Vagina (tissue), 2 donors: ENCODE measurements around the gene ARHGEF40. TPM values are rescaled to one million over a fixed set of nuclear protein-coding genes. Genes with fewer than 3 reads are reported as not detected.
A peak's percentile ranks its signal among the peaks of the same experiment; 100 is the strongest.

Source experiments
- DNase-seq, 2 donors: peaks; one replicate each; pipeline ENCODE4 v3.0.0-alpha.2; 2017; ENCODE audit errors: extremely low spot score in 2 of 2
- H3K27ac ChIP-seq: fragments of 200-600 bp; sonication (generic); one replicate; pipeline ENCODE4 v1.5.1; 2019
- H3K27me3 ChIP-seq: fragments of 200-600 bp; sonication (generic); one replicate; pipeline ENCODE4 v1.5.1; 2019
- H3K36me3 ChIP-seq, 2 donors: fragments of 200-600 bp; sonication (generic); one replicate each; pipeline ENCODE4 v1.5.1; 2017 to 2019
- H3K4me1 ChIP-seq: fragments of 200-600 bp; sonication (generic); one replicate; pipeline ENCODE4 v1.5.1; 2019
- H3K4me3 ChIP-seq, 2 donors: fragments of 200-600 bp; sonication (generic); 1 replicate in 1 of 2; 2 replicates in 1 of 2; pipeline ENCODE4 v1.5.1; 2016 to 2019
- H3K9me3 ChIP-seq: fragments of 200-600 bp; sonication (generic); one replicate; pipeline ENCODE4 v1.5.1; 2019
- POLR2A ChIP-seq, 2 donors: fragments of 450-650 bp; IDR thresholded peaks; one replicate each; pipeline ENCODE4 v1.6.1; 2017; ENCODE audit warnings: antibody characterized with exemption in 2 of 2, mild to moderate bottlenecking in 2 of 2, moderate library complexity in 2 of 2
- POLR2AphosphoS5 ChIP-seq, 2 donors: sonication (generic); formaldehyde crosslinking; IDR thresholded peaks; one replicate each; pipeline ENCODE4 v1.9.0; 2017; ENCODE audit warnings: antibody characterized with exemption in 2 of 2, mild to moderate bottlenecking in 2 of 2, low read depth in 1 of 2; ENCODE audit not compliant: insufficient read depth in 1 of 2
- intact Hi-C: fragments of 100-400 bp; cut with DNase I; formaldehyde crosslinking; loops from one replicate; pipeline ENCODE4 v1.15.1; 2023
- total RNA-seq: library from RNA; depleted of rRNA; stranded (reverse); fragments of >200 nt; gene quantifications from one replicate; pipeline ENCODE4 v1.2.3, GENCODE V29; 2016
- TF ChIP-seq, protein P1 (sequence below), 3 experiments: fragments of 450-650 bp in 2 of 3; fragments of 200-600 bp in 1 of 3; sonication (generic) in 1 of 3; IDR thresholded peaks; one replicate each; pipeline ENCODE4 v1.5.1; 2017 to 2019; ENCODE audit warnings: antibody characterized with exemption in 3 of 3, mild to moderate bottlenecking in 2 of 3, moderate library complexity in 2 of 3

ARHGEF40 gene
- total RNA-seq, 1 donor from 2014 or later, result 36.3 TPM

- no peak for TF ChIP-seq POLR2AphosphoS5 (IDR thresholded peaks at IDR 0.05; ENCODE audit: insufficient read depth in 1 of 2, low read depth in 1 of 2)
- no peak for TF ChIP-seq POLR2A (IDR thresholded peaks at IDR 0.05)
- Histone ChIP-seq H3K27me3 (no peaks in the 10 kb centered on the region), H3K9me3 (no peaks in the 10 kb centered on the region), H3K4me1 (peaks cover 19% of the 10 kb centered on the region), H3K36me3 (peaks cover 0 to 28% of the 10 kb centered on the region in 2 donors), H3K27ac (peak overlapping the region; percentile 31), H3K4me3 (no peak overlapping the region)
- no peak for DNase-seq
- intact Hi-C loops, result loop anchor here (5.0 kb wide), 1 partner anchor 75 kb away; no protein-coding TSS in a partner anchor
Observed at GRCh38 chr14:21091821-21092272, 21.7 kb downstream of the ARHGEF40 start.

DNA sequence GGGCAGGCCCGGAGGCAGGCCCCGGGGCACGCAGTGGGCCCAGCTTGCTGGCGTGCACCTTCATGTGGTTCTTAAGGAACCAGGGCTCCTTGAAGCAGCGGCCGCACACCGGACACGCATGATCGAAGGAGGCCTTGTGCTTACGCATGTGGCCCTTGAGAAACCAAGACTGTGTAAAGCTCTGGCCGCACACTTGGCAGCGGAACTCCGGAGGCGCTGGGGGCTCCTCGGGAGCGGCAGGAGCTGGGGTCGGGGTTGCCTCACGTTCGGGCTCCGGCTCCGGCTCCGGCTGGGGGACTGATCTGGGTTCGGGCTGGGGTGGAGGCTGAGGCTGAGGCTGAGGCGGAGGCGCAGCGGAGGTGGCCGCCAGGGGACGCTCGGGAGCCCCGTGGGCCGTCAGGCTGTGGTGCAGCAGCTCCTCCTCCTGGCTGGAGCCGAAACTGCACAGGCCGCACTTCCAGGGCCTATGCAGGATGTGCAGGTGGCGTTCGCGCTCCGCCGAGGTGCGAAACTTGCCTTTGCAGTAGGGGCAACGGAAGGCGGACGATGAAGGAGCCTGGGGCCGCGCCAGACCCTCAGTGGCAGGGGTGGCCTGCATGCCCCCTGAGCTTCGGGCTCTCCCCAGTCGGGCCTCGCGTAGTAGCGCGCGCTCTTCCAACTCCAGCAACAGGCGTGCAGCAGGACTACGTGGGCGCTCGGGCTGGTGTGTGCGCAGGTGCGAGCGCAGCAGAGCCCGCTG lies 22.3 kb downstream of the ARHGEF40 start:
- H3K4me1 ChIP-seq, result peaks cover 25% of the 10 kb centered on the region
- peaks cover 0 to 28% of the 10 kb centered on the region in 2 donors for H3K36me3 ChIP-seq
- DNase-seq, result peak in 1 of 2 donors; percentile 86
- no peaks in the 10 kb centered on the region for H3K27me3 ChIP-seq
- intact Hi-C loops, result loop anchor here (5.0 kb wide), 1 partner anchor 75 kb away; no protein-coding TSS in a partner anchor
- no peaks in the 10 kb centered on the region for H3K9me3 ChIP-seq
- H3K4me3 ChIP-seq, result no peak overlapping the region
- peak overlapping the region; percentile 31 for H3K27ac ChIP-seq
- TF ChIP-seq POLR2AphosphoS5 (IDR thresholded peaks at IDR 0.05; ENCODE audit: insufficient read depth in 1 of 2, low read depth in 1 of 2) (peak; percentile 35 to 58), POLR2A (IDR thresholded peaks at IDR 0.05) (no peak)
- TF ChIP-seq, protein P1, sequence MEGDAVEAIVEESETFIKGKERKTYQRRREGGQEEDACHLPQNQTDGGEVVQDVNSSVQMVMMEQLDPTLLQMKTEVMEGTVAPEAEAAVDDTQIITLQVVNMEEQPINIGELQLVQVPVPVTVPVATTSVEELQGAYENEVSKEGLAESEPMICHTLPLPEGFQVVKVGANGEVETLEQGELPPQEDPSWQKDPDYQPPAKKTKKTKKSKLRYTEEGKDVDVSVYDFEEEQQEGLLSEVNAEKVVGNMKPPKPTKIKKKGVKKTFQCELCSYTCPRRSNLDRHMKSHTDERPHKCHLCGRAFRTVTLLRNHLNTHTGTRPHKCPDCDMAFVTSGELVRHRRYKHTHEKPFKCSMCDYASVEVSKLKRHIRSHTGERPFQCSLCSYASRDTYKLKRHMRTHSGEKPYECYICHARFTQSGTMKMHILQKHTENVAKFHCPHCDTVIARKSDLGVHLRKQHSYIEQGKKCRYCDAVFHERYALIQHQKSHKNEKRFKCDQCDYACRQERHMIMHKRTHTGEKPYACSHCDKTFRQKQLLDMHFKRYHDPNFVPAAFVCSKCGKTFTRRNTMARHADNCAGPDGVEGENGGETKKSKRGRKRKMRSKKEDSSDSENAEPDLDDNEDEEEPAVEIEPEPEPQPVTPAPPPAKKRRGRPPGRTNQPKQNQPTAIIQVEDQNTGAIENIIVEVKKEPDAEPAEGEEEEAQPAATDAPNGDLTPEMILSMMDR (IDR thresholded peaks at IDR 0.05), result peak; percentile 99 to 100 (median 100)

- intact Hi-C loops, result loop anchor here (5.0 kb wide), 1 partner anchor 76 kb away; no protein-coding TSS in a partner anchor
- TF ChIP-seq, protein P1 (IDR thresholded peaks at IDR 0.05), result no peak
- TF ChIP-seq POLR2AphosphoS5 (IDR thresholded peaks at IDR 0.05; ENCODE audit: insufficient read depth in 1 of 2, low read depth in 1 of 2) (no peak), POLR2A (IDR thresholded peaks at IDR 0.05) (no peak)
- DNase-seq, result no peak
- Histone ChIP-seq H3K27ac (peak overlapping the region; percentile 31), H3K4me1 (peaks cover 26% of the 10 kb centered on the region), H3K36me3 (peaks cover 0 to 26% of the 10 kb centered on the region in 2 donors), H3K4me3 (no peak overlapping the region), H3K27me3 (no peaks in the 10 kb centered on the region), H3K9me3 (no peaks in the 10 kb centered on the region)
Observed at GRCh38 chr14:21093018-21093417, 22.9 kb downstream of the ARHGEF40 start.

DNA sequence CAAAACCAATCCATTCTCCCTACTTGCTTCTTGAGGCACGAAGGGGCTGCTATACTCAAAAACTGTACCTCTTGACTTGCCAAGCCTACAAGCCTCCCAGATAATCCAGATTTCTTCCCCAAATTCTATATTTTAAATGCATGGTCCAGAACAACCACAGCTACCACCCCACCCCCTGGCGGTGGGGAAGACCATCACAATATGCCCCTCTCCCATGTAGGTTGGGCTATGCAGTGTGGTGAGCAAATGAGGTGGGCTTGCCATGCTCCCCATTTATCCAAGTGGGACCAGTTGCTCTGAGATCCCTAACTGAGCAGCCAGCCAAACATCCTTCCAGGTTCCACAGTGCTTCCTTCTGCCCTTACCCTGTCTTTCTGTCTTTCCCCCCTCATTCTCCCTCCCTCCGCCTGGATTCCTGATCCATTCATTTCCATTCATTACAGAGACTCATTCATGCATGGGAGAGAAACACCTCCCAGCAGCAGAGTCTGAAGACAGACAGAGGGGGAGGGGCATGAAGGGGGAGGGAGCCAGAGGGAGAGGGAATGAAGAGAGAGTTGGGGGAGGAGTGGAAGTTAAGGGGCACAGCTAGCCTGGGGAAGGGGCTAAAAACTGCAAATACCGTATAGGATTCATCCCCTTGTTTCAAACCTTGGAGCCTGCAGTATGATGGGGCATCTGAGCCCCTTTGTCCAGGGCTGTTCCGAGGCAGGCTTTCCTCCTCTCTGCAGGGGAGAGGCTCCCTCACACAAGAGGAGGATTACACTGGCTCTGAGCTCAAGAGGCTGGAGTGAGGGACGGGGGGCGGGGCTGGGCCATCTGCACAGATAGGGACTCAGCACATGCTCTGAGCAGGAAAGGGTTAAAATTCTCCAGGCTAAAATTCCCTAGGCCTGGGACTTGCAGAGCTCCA lies 23.9 kb downstream of the ARHGEF40 start:
- H3K27ac ChIP-seq, result no peak overlapping the region
- H3K36me3 ChIP-seq, result peaks cover 0 to 24% of the 10 kb centered on the region in 2 donors
- no peak overlapping the region for H3K4me3 ChIP-seq
- peaks cover 29% of the 10 kb centered on the region for H3K4me1 ChIP-seq
- no peaks in the 10 kb centered on the region for H3K27me3 ChIP-seq
- TF ChIP-seq, protein P1 (IDR thresholded peaks at IDR 0.05), result no peak
- no peak for TF ChIP-seq POLR2A (IDR thresholded peaks at IDR 0.05)
- no peak for TF ChIP-seq POLR2AphosphoS5 (IDR thresholded peaks at IDR 0.05; ENCODE audit: insufficient read depth in 1 of 2, low read depth in 1 of 2)
- DNase-seq, result no peak
- no peaks in the 10 kb centered on the region for H3K9me3 ChIP-seq
- intact Hi-C loops, result loop anchor here (5.0 kb wide), 1 partner anchor 77 kb away; no protein-coding TSS in a partner anchor
